Activated T-helper 1 cell treated with Interleukin-2 at 50 U/mL for 16 hours (primary cell): ENCODE results near the gene NR5A1.

Experiments used
- DNase-seq: peaks from one replicate; pipeline ENCODE4 v3.0.0-alpha.2; 2020; ENCODE audit warnings: low read depth

The NR5A1 gene

GRCh38 chr9:124480621-124480981, 26.6 kb downstream of the NR5A1 start:
- DNase-seq, result no peak

GRCh38 chr9:124479947-124480620, 27.1 kb downstream of the NR5A1 start:
- no peak for DNase-seq

GRCh38 chr9:124479371-124479770, 27.8 kb downstream of the NR5A1 start:
- no peak for DNase-seq

- DNase-seq, result no peak
Observed at GRCh38 chr9:124478354-124478753, 28.8 kb downstream of the NR5A1 start.

GRCh38 chr9:124477648-124478285, 29.4 kb downstream of the NR5A1 start:
- no peak for DNase-seq

- DNase-seq, result no peak
Observed at GRCh38 chr9:124477211-124477647, 30.0 kb downstream of the NR5A1 start.

- no peak for DNase-seq
Observed at GRCh38 chr9:124475868-124476690, 31.1 kb downstream of the NR5A1 start.

GRCh38 chr9:124475158-124475867, 31.9 kb downstream of the NR5A1 start:
- no peak for DNase-seq

GRCh38 chr9:124474151-124474550, 33.0 kb downstream of the NR5A1 start:
- DNase-seq, result no peak

- no peak for DNase-seq
Observed at GRCh38 chr9:124473310-124473709, 33.9 kb downstream of the NR5A1 start.

GRCh38 chr9:124472770-124473169, 34.4 kb downstream of the NR5A1 start:
- no peak for DNase-seq

- no peak for DNase-seq
Observed at GRCh38 chr9:124471761-124472160, 35.4 kb downstream of the NR5A1 start.

GRCh38 chr9:124470726-124471125, 36.5 kb downstream of the NR5A1 start:
- no peak for DNase-seq

GRCh38 chr9:124470306-124470705, 36.9 kb downstream of the NR5A1 start:
- DNase-seq, result no peak

GRCh38 chr9:124469011-124469832, 38.0 kb downstream of the NR5A1 start:
- no peak for DNase-seq

- no peak for DNase-seq
Observed at GRCh38 chr9:124468061-124468740, 39.0 kb downstream of the NR5A1 start.

GRCh38 chr9:124467410-124468060, 39.7 kb downstream of the NR5A1 start:
- no peak for DNase-seq

- no peak for DNase-seq
Observed at GRCh38 chr9:124465736-124466135, 41.5 kb downstream of the NR5A1 start.

- DNase-seq, result no peak
Observed at GRCh38 chr9:124462739-124463138, 44.5 kb downstream of the NR5A1 start.

- DNase-seq, result no peak
Observed at GRCh38 chr9:124458441-124458840, 48.8 kb downstream of the NR5A1 start.
